Measurements from ENCODE around the gene LMNTD1.

DNA sequence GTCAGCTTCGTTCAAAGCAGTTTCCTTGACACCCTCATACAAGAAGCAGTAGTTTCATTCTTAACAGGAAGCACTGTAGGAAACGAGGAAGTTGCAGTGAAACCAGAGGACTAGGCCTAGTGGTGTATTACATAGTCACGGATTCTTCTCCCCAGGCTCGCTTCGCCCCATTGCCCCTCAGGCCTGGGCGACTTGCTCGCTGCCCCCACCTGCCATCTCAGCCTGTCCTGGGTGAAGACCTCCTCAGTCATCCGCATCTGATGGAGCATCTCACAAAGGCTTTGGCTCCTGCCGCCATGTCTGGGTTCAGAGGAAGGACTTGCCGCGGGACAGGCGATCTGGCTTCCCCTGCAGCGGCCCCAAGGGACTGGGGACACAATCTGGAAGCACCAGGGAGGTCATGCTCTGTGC is 93.5 kb downstream of the LMNTD1 start:
- TF ChIP-seq CTCF (IDR thresholded peaks at IDR 0.05; ENCODE audit: poor library complexity): no peak
- no peak for TF ChIP-seq EZH2 (IDR thresholded peaks at IDR 0.05; ENCODE audit: borderline replicate concordance)

Measured in hepatocyte (in vitro differentiated cells).